ENCODE data around the gene MYCT1. TPM values are rescaled to one million over a fixed set of nuclear protein-coding genes. Genes with fewer than 3 reads are reported as not detected.

Gene MYCT1
- total and polyA plus RNA-seq, 10 donors, result 8.8 to 67.4 (median 53.1) TPM

- Histone ChIP-seq H3K27ac (peak overlapping the region in 4 of 8 donors; percentile 31 to 61 (median 42)), H3K4me3 (no peak overlapping the region), H3K4me1 (peaks cover 0 to 10% (median 0%) of the 10 kb centered on the region in 6 donors), H3K36me3 (no peaks in the 10 kb centered on the region), H3K27me3 (replicated peaks in 1 of 7) (peaks cover 0 to 8% (median 0%) of the 10 kb centered on the region in 7 donors), H3K9me3 (no peaks in the 10 kb centered on the region)
- intact Hi-C loops (cut with DNase I; ENCODE audit: low total_unique reads), result no loop called here
- DNase-seq, result no peak
- whole genome bisulfite sequencing, 5 donors, result 14 to 32% (median 22%) methylated on average over 3 of the region's 3 CpGs
- TF ChIP-seq, protein P1, sequence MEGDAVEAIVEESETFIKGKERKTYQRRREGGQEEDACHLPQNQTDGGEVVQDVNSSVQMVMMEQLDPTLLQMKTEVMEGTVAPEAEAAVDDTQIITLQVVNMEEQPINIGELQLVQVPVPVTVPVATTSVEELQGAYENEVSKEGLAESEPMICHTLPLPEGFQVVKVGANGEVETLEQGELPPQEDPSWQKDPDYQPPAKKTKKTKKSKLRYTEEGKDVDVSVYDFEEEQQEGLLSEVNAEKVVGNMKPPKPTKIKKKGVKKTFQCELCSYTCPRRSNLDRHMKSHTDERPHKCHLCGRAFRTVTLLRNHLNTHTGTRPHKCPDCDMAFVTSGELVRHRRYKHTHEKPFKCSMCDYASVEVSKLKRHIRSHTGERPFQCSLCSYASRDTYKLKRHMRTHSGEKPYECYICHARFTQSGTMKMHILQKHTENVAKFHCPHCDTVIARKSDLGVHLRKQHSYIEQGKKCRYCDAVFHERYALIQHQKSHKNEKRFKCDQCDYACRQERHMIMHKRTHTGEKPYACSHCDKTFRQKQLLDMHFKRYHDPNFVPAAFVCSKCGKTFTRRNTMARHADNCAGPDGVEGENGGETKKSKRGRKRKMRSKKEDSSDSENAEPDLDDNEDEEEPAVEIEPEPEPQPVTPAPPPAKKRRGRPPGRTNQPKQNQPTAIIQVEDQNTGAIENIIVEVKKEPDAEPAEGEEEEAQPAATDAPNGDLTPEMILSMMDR (IDR thresholded peaks at IDR 0.05 in 8 of 11, conservative IDR thresholded peaks at IDR 0.05 in 3 of 11), result no peak
Measured at GRCh38 chr6:152695372-152696045, 2.2 kb upstream of the MYCT1 start.

GRCh38 chr6:152696522-152696921, 1.2 kb upstream of the MYCT1 start:
- intact Hi-C loops (cut with DNase I; ENCODE audit: low total_unique reads), result no loop called here
- TF ChIP-seq POLR2AphosphoS5 (IDR thresholded peaks at IDR 0.05) (no peak), POLR2A (IDR thresholded peaks at IDR 0.05) (no peak)
- TF ChIP-seq, protein P1 (IDR thresholded peaks at IDR 0.05 in 8 of 11, conservative IDR thresholded peaks at IDR 0.05 in 3 of 11), result no peak
- peak overlapping the region in 6 of 8 donors; percentile 49 to 74 (median 65) for H3K27ac ChIP-seq
- peaks cover 0 to 15% (median 0%) of the 10 kb centered on the region in 7 donors for H3K27me3 ChIP-seq (replicated peaks in 1 of 7)
- no peaks in the 10 kb centered on the region for H3K36me3 ChIP-seq
- 63 to 82% (median 76%) methylated on average over 2 of the region's 2 CpGs for WGBS, 5 donors
- no peak overlapping the region for H3K4me3 ChIP-seq
- no peaks in the 10 kb centered on the region for H3K9me3 ChIP-seq
- H3K4me1 ChIP-seq, result peaks cover 0 to 10% (median 2%) of the 10 kb centered on the region in 6 donors
- no peak for DNase-seq

DNA sequence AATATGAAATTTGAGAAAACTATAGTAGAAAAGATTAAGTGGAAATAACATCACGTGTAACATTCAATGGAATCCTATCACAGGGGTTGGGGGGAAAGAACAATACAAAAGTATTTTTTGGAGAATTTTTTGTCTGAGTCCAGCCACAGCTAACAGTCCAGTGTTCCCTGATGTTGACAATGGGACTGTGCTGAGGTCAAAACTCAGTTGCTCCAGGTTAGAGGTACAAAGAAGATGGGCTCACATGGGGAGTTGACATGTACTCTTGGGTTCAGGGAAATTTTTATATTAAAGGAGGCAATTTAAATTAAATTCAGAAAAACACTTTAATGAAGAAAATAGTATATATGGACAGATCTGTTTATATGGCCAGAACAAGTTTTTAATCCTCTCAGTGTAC, 995 bp downstream of the MYCT1 start:
- WGBS, 5 donors, result 24 to 48% (median 38%) methylated on average over 1 of the region's 1 CpG
- Histone ChIP-seq H3K4me3 (peak overlapping the region in 6 of 8 donors; percentile 11 to 63 (median 34)), H3K9me3 (no peaks in the 10 kb centered on the region), H3K27me3 (replicated peaks in 1 of 7) (peaks cover 0 to 20% (median 0%) of the 10 kb centered on the region in 7 donors), H3K4me1 (peaks cover 0 to 15% (median 2%) of the 10 kb centered on the region in 6 donors), H3K36me3 (no peaks in the 10 kb centered on the region), H3K27ac (peak overlapping the region; percentile 43 to 79 (median 74))
- intact Hi-C loops (cut with DNase I; ENCODE audit: low total_unique reads), result no loop called here
- TF ChIP-seq POLR2A (IDR thresholded peaks at IDR 0.05), result no peak
- TF ChIP-seq, protein P1 (IDR thresholded peaks at IDR 0.05 in 8 of 11, conservative IDR thresholded peaks at IDR 0.05 in 3 of 11), result no peak
- no peak for TF ChIP-seq POLR2AphosphoS5 (IDR thresholded peaks at IDR 0.05)
- no peak for DNase-seq

GRCh38 chr6:152700427-152700826, 2.7 kb downstream of the MYCT1 start:
- Histone ChIP-seq H3K4me1 (peaks cover 0 to 19% (median 2%) of the 10 kb centered on the region in 6 donors), H3K27me3 (replicated peaks in 1 of 7) (peaks cover 0 to 20% (median 0%) of the 10 kb centered on the region in 7 donors), H3K36me3 (no peaks in the 10 kb centered on the region), H3K4me3 (peak overlapping the region in 7 of 8 donors; percentile 6 to 63 (median 33)), H3K27ac (peak overlapping the region in 7 of 8 donors; percentile 24 to 78 (median 74)), H3K9me3 (no peaks in the 10 kb centered on the region)
- TF ChIP-seq POLR2A (IDR thresholded peaks at IDR 0.05) (peak in 1 of 3 donors; percentile 7), POLR2AphosphoS5 (IDR thresholded peaks at IDR 0.05) (no peak)
- TF ChIP-seq, protein P1 (IDR thresholded peaks at IDR 0.05 in 8 of 11, conservative IDR thresholded peaks at IDR 0.05 in 3 of 11), result no peak
- DNase-seq, result no peak
- intact Hi-C loops (cut with DNase I; ENCODE audit: low total_unique reads), result no loop called here
- WGBS, 5 donors, result 11 to 24% (median 13%) methylated on average over 5 of the region's 5 CpGs
